ENCODE measurements around the gene SH3TC1. TPM values are rescaled to one million over a fixed set of nuclear protein-coding genes. Genes with fewer than 3 reads are reported as not detected.

The SH3TC1 gene
- total RNA-seq, 1 experiment from 2014 or later, result 28.9 TPM

DNA sequence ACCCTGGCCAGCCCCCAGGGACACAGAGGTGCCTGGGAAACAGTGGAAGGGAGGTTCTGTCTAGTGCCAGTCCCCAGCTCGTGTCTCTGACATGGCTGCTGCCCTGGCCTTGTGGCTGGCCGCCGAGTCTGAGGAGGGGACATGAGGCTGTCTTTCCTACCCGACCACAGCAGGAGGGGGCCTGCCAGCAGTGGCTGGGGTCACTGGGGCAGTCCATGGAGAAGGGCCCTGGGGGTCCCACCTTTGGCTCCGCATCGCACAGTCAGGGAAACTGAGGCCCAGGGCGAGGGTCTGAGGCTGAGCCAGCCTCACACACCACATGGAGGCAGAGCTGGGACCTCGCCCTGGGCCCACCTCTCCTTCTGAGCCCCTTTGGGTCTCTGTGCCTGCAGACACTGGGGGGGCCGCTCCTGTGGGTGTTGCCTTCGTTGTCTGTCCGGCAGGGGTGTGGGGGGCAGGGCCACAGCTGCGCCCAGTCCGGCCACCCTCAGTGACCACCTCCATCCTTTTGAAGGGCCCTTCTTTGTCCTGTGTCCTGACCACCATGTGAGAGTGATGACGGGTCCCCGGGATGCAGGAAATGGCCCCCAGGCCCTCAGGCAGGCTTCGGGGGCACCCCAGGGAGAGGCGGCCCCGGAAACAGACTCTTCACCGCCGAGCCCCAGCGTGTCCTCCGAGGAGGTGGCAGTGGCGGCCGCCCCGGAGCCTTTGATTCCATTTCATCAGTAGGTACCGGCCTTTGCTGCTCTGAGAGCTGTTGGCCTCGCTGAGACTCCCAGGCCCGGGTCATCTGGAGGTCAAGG lies 17.6 kb downstream of the SH3TC1 start:
- Histone ChIP-seq H3K4me1 (peaks cover 30% of the 10 kb centered on the region), H3K27me3 (no peaks in the 10 kb centered on the region), H3K9me3 (replicated peaks) (no peaks in the 10 kb centered on the region), H3K27ac (no peak overlapping the region), H3K4me3 (no peak overlapping the region), H3K36me3 (peaks cover 12% of the 10 kb centered on the region)
- no peak for DNase-seq

DNA sequence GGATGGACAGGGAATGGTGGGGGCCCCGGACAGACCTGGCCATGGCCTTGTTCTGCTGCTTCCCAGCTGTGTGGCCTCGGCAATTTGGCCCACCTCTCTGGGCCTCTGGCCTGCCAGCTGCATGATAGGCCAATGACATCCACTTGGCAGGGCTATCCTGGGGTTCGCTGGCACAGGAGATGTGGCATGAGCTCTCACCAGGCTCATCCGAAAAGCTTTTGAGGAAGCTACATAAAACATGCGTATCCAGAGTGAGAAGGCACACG lies 18.1 kb downstream of the SH3TC1 start:
- H3K27ac ChIP-seq, result no peak overlapping the region

DNA sequence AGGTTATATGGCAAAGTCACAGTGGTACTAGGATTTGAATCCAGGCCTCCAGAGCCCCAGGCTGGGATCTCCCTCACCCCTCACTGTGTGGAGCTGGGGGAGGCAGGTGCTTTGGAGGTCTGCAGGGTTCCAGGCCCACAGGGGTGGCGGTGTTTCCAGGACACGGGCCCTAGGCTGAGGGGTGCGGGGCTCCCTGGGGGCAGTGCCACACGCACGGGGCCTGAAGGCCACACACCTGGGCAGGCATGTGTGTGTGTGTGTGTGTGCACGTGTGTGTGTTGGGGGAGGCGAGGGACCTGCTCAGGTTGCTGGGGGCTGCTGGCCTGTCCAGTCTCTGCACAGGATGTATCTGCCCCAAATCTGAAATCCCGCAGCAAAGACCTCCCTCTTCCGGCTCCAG lies 18.8 kb downstream of the SH3TC1 start:
- no peak overlapping the region for H3K27ac ChIP-seq
- H3K4me3 ChIP-seq, result no peak overlapping the region
- no peak for DNase-seq
- H3K36me3 ChIP-seq, result peaks cover 14% of the 10 kb centered on the region
- no peaks in the 10 kb centered on the region for H3K9me3 ChIP-seq (replicated peaks)
- H3K4me1 ChIP-seq, result peaks cover 34% of the 10 kb centered on the region
- H3K27me3 ChIP-seq, result no peaks in the 10 kb centered on the region

More for the DNA sequence above, 18.1 kb downstream of the SH3TC1 start:
- DNase-seq, result no peak
- Histone ChIP-seq H3K4me3 (no peak overlapping the region), H3K4me1 (peaks cover 34% of the 10 kb centered on the region), H3K36me3 (peaks cover 12% of the 10 kb centered on the region), H3K9me3 (replicated peaks) (no peaks in the 10 kb centered on the region), H3K27me3 (no peaks in the 10 kb centered on the region)

DNA sequence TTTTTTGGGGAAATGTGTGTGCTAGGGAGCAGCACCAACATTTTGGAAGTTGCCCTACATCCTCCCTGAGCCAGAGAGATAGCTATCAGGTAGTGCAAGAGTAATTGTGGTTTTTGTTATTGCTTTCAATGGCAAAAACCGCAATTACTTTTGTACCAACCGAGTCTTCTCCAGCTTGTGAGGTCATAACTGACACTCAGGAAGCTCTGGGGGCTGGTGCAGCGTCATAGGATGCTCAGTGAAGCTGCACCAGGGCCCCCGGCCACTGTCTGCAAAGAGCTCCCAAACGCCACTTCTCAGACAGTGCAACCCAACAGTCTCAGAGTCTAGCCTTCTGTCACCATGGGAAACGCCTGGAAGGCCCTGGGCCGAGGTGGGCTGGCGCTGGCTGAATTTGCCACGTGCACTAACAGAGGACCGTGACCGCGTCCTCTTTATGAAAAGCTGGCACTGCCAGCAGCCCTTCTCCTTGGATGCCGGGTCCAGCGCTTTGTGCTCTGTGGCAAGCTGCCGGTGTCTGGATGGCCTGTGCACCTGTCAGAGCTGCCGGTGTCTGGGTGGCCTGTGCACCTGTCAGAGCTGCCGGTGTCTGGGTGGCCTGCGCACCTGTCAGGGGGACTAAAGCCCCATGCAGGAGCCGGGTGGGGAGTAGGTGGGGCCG lies 19.4 kb downstream of the SH3TC1 start:
- H3K36me3 ChIP-seq, result peaks cover 14% of the 10 kb centered on the region
- peak; percentile 71 to 75 for DNase-seq
- H3K27me3 ChIP-seq, result no peaks in the 10 kb centered on the region

DNA sequence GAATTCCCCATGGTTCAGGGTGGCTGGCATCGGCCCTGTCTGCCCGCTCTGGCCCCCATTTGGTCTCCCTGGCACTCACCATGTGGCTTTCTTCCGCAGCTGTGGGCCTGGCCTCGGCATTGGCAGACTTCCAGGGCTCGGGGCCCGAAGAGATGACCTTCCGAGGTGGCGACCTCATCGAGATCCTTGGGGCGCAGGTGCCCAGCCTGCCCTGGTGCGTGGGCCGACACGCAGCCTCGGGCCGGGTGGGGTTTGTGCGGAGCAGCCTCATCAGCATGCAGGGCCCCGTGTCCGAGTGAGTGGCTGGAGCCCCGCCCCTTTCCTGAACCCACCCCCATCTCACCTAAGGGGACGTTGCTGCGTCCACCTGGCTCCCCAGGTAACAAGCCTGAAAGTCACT lies 20.1 kb downstream of the SH3TC1 start:
- Histone ChIP-seq H3K36me3 (peaks cover 18% of the 10 kb centered on the region), H3K27me3 (no peaks in the 10 kb centered on the region), H3K4me3 (no peak overlapping the region), H3K9me3 (replicated peaks) (no peaks in the 10 kb centered on the region), H3K27ac (no peak overlapping the region; the same call in 1 of the 2 replicates), H3K4me1 (peaks cover 36% of the 10 kb centered on the region)
- no peak for DNase-seq

More for the DNA sequence above, 19.4 kb downstream of the SH3TC1 start:
- H3K9me3 ChIP-seq (replicated peaks), result no peaks in the 10 kb centered on the region
- no peak overlapping the region for H3K4me3 ChIP-seq
- peak overlapping the region; percentile 5; the same call in 1 of the 2 replicates for H3K27ac ChIP-seq
- H3K4me1 ChIP-seq, result peaks cover 34% of the 10 kb centered on the region

GRCh38 chr4:8220661-8221450 lies 21.8 kb downstream of the SH3TC1 start:
- Histone ChIP-seq H3K27me3 (no peaks in the 10 kb centered on the region), H3K36me3 (peaks cover 18% of the 10 kb centered on the region), H3K4me3 (no peak overlapping the region), H3K4me1 (peaks cover 53% of the 10 kb centered on the region), H3K27ac (no peak overlapping the region), H3K9me3 (replicated peaks) (no peaks in the 10 kb centered on the region)
- no peak for DNase-seq

- H3K4me3 ChIP-seq, result no peak overlapping the region
- no peak for DNase-seq
- H3K4me1 ChIP-seq, result peaks cover 59% of the 10 kb centered on the region
- no peak overlapping the region for H3K27ac ChIP-seq
- H3K9me3 ChIP-seq (replicated peaks), result no peaks in the 10 kb centered on the region
- no peaks in the 10 kb centered on the region for H3K27me3 ChIP-seq
- peaks cover 18% of the 10 kb centered on the region for H3K36me3 ChIP-seq
These were observed 22.4 kb downstream of the SH3TC1 start for GRCh38 chr4:8221476-8221875.

DNA sequence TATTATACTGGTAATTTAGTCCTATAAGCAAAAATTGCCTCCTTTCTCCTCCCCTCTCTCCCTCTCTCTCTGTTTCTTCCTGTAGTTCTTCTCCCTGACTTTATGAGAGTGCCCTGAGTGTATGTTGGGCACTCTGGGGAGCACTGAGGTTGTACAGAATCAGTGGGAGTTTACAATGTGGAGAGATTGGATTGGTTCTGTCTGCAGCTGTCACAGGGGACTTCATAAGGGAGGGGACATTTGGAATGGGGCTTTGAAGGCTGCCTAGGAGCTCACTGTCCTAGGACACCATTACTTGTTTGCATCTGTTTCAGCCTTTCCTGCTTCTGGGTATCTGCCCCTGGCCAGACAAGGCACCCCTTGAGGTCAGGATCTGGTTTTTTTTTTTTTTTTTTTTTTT lies 22.9 kb downstream of the SH3TC1 start:
- DNase-seq, result no peak

GRCh38 chr4:8222609-8223388 lies 23.7 kb downstream of the SH3TC1 start:
- H3K4me3 ChIP-seq, result no peak overlapping the region
- peaks cover 70% of the 10 kb centered on the region for H3K4me1 ChIP-seq
- H3K27me3 ChIP-seq, result no peaks in the 10 kb centered on the region
- no peaks in the 10 kb centered on the region for H3K9me3 ChIP-seq (replicated peaks)
- no peak overlapping the region for H3K27ac ChIP-seq
- DNase-seq, result no peak
- H3K36me3 ChIP-seq, result peaks cover 11% of the 10 kb centered on the region

More for the DNA sequence above, 22.9 kb downstream of the SH3TC1 start:
- Histone ChIP-seq H3K9me3 (replicated peaks) (no peaks in the 10 kb centered on the region), H3K27ac (no peak overlapping the region), H3K36me3 (peaks cover 18% of the 10 kb centered on the region), H3K4me1 (peaks cover 64% of the 10 kb centered on the region), H3K27me3 (no peaks in the 10 kb centered on the region), H3K4me3 (no peak overlapping the region)

DNA sequence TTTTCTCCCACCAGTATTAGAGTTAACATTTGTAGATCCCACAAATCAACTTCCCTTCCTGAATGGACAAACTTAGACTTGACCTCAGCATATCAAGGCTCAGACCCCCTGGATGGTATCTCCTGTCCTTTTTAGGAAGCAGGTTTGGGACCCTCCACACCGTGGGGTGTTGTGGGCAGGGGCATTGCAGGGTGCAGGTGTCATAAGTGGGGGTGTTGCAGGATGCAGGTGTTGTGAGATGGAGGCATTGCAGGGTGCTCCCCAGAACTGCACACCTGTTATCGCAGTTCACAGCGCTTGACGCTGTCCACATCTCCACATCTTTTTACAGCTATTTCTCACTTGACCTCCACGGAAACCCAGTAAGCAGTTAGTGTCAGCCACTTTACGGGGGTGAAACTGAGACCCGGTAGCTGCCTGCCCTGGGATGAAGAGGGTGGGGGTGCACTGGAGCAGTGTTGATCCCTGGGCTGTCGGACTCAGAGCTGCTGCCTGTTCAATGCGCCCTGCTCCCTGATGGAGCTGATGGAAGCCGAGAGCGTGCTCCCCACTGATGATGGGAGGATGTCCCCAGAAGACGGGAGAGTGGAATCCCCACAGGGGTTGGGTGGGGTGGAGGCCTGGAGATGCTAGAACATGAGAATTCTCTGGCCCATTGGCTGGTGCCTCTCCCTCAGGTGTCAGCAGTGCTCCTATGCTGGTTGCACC lies 25.3 kb downstream of the SH3TC1 start:
- H3K27me3 ChIP-seq, result no peaks in the 10 kb centered on the region
- peaks cover 11% of the 10 kb centered on the region for H3K36me3 ChIP-seq
- H3K4me3 ChIP-seq, result no peak overlapping the region

DNA sequence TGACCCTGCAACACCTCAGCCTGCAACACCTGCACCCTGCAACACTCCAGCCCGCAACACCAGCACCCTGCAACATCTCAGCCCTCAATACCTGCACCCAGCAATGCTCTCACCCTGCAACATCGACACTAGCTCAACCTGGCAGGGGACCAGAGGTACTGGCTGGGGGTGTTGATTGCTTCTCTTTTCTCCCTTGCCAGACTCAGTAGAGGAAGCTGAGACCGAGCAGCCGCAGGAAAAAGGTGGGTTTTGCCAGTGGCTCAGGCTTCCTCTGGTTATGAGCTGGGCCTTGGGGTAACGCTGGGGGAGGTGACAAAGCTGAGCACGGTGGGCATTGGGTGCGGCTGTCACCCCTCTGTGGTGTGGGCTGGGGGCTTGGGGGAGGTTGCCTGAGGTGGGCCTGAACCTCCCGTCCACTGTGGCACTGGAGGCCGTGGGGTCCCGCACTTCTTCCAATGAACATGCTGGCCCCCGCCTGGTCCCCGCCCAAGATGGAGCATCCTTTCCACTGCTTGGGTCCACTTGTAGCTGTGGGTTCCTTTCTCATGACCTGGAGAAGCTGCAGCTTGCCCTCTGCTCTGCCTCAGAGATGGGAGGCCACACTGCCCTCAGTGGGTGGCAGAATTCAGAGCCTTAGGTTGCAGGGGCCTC lies 26.0 kb downstream of the SH3TC1 start:
- peak overlapping the region; percentile 83 for H3K27ac ChIP-seq
- DNase-seq, result no peak
- no peaks in the 10 kb centered on the region for H3K27me3 ChIP-seq
- H3K4me1 ChIP-seq, result peaks cover 64% of the 10 kb centered on the region
- H3K36me3 ChIP-seq, result peaks cover 6% of the 10 kb centered on the region; the same call in 1 of the 2 replicates
- no peaks in the 10 kb centered on the region for H3K9me3 ChIP-seq (replicated peaks)
- no peak overlapping the region for H3K4me3 ChIP-seq

More for the DNA sequence above, 25.3 kb downstream of the SH3TC1 start:
- peaks cover 67% of the 10 kb centered on the region for H3K4me1 ChIP-seq
- DNase-seq, result no peak
- no peak overlapping the region for H3K27ac ChIP-seq
- H3K9me3 ChIP-seq (replicated peaks), result no peaks in the 10 kb centered on the region

- no peaks in the 10 kb centered on the region for H3K27me3 ChIP-seq
- H3K4me3 ChIP-seq, result no peak overlapping the region
- H3K27ac ChIP-seq, result peak overlapping the region; percentile 83
- peak; percentile 88 for DNase-seq
- H3K4me1 ChIP-seq, result peaks cover 63% of the 10 kb centered on the region
- peaks cover 6% of the 10 kb centered on the region; the same call in 1 of the 2 replicates for H3K36me3 ChIP-seq
- H3K9me3 ChIP-seq (replicated peaks), result no peaks in the 10 kb centered on the region
These were observed 26.8 kb downstream of the SH3TC1 start for GRCh38 chr4:8225706-8226443.

- Histone ChIP-seq H3K27ac (peak overlapping the region; percentile 83), H3K4me3 (no peak overlapping the region), H3K27me3 (no peaks in the 10 kb centered on the region), H3K9me3 (replicated peaks) (no peaks in the 10 kb centered on the region), H3K36me3 (peaks cover 6% of the 10 kb centered on the region; the same call in 1 of the 2 replicates), H3K4me1 (peaks cover 52% of the 10 kb centered on the region)
- no peak for DNase-seq
These were observed 28.2 kb downstream of the SH3TC1 start for GRCh38 chr4:8227201-8227770.
